GM11168 (cell line): ENCODE results near the gene TOR4A.
"Not testable (repeated sequence)": the region's sequence is repeated elsewhere in the genome, so short reads cannot be mapped to it uniquely, and the experiment has no call there.

Experiments
- in situ Hi-C: fragments of 300-500 bp; cut with MboI; formaldehyde crosslinking; loops from one replicate; pipeline ENCODE4 v1.12.0; 2022; ENCODE audit warnings: low sequenced_read_pairs; ENCODE audit not compliant: unreplicated experiment

Gene TOR4A

DNA sequence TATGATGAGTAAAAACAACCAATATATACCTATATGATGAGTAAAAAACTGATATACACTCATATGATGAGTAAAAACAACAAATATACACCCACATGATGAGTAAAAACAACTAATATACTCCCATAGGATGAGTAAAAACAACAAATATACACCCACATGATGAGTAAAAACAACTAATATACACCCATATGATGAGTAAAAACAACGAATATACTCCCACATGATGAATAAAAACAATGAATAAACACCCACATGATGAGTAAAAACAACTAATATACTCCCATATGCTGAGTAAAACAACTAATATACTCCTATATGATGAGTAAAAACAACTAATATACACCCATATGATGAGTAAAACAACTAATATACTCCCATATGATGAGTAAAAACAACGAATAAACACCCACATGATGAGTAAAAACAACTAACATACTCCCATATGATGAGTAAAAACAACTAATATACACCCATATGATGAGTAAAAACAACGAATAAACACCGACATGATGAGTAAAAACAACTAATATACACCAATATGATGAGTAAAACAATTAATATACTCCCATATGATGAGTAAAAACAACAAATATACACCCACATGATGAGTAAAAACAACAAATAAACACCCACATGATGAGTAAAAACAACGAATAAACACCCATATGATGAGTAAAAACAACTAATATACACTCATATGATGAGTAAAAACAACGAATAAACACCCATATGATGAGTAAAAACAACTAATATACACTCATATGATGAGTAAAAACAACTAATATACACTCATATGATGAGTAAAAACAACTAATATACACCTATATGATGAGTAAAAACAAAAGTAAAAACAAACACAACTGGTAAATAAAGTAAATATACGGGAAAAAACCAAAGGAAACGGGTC lies 50.4 kb downstream of the TOR4A start:
- in situ Hi-C loops, result not testable (repeated sequence)

DNA sequence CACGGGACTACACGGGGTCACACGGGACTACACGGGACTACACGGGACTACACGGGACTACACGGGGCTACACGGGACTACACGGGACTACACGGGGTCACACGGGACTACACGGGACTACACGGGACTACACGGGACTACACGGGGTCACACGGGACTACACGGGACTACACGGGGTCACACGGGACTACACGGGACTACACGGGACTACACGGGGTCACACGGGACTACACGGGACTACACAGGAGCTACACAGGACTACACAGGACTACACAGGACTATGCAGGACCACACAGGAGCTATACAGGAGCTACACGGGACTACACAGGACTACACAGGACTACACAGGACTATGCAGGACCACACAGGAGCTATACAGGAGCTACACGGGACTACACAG lies 52.1 kb downstream of the TOR4A start:
- in situ Hi-C loops, result not testable (repeated sequence)

DNA sequence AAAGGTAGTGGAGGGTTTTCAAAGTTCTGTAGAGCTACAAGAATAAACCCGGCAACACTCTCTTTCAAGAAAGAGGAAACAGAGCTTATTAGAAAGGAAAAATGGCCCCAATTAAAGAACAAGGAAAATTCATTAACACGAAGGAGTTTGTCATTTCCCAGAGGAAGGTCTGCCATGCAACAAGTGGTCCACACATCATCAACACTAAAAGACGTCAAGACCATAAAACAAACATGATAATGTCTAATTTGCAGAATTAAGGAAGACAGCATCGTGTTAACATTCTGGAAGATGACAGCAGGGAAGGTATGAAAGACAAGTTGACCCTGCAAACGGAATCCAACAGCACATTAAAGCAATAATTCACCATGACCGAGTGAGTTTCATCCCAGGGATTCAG lies 53.2 kb downstream of the TOR4A start:
- in situ Hi-C loops, result no loop called here

DNA sequence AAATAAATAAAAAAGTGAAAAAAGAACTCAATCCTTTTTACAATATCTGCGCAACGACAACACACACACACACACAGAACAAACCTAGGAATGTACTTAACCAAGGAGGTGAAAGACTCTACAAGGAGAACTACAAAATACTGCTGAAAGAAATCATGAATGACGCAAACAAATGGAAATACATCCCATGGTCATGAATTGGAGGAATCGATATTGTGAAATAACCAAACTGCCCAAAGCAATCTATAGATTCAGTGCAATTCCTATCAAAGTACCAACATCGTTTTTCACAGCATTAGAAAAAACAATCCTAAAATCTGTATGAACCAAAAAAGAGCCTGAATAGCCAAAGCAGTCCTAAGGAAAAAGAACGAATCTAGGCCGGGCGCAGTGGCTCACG lies 54.4 kb downstream of the TOR4A start:
- in situ Hi-C loops, result no loop called here
